GM15510 (cell line): ENCODE measurements around the gene RACGAP1.

Experiments
- POLR2A ChIP-seq: IDR thresholded peaks from 3 replicates; pipeline ENCODE4 v1.6.1; 2011; ENCODE audit warnings: borderline replicate concordance; ENCODE audit not compliant: insufficient read length; ENCODE audit errors: extremely low read depth

The RACGAP1 gene

GRCh38 chr12:49954863-49955830 is 70.1 kb downstream of the RACGAP1 start:
- TF ChIP-seq POLR2A, result no peak

GRCh38 chr12:49953961-49954846 is 71.1 kb downstream of the RACGAP1 start:
- no peak for TF ChIP-seq POLR2A

GRCh38 chr12:49953151-49953550 is 72.1 kb downstream of the RACGAP1 start:
- TF ChIP-seq POLR2A, result no peak

- TF ChIP-seq POLR2A, result no peak
Measured at GRCh38 chr12:49952391-49953055, 72.8 kb downstream of the RACGAP1 start.

GRCh38 chr12:49951411-49952240 is 73.7 kb downstream of the RACGAP1 start:
- no peak for TF ChIP-seq POLR2A

GRCh38 chr12:49950273-49951251 is 74.7 kb downstream of the RACGAP1 start, which contains the start of gene AQP2:
TSS of gene AQP2 (plus strand) at chr12:49950737. CDS start at chr12:49950831, 94 bp downstream.
- no peak for TF ChIP-seq POLR2A

- no peak for TF ChIP-seq POLR2A
Measured at GRCh38 chr12:49949866-49950265, 75.4 kb downstream of the RACGAP1 start.

- TF ChIP-seq POLR2A, result no peak
Measured at GRCh38 chr12:49948866-49949845, 76.1 kb downstream of the RACGAP1 start.

GRCh38 chr12:49947593-49948226 is 77.6 kb downstream of the RACGAP1 start:
- no peak for TF ChIP-seq POLR2A

- no peak for TF ChIP-seq POLR2A
Measured at GRCh38 chr12:49946497-49946896, 78.8 kb downstream of the RACGAP1 start.

- TF ChIP-seq POLR2A, result no peak
Measured at GRCh38 chr12:49946086-49946485, 79.2 kb downstream of the RACGAP1 start.
